ENCODE measurements around the gene TNFSF11.

The TNFSF11 gene

DNA sequence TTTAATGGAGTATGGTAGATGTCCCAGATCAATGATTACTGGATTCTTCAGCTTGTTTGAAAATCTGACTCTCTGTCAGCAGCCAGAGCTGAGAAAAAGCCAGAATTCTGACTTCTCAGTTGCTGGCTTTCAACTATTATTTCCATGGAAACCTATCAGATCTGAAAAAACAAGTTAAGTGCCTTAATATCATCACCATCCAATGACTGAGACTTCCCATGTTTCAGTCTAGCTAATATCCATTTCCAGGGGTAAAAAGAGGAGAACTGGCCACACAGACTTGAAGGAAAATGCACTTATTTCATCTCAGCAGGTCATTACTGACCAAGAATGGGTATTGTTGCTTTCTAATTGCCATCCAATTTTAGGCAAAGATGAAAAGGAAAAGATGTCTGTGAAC, 75.2 kb downstream of the TNFSF11 start:
- no peaks in the 10 kb centered on the region for H3K36me3 Mint-ChIP-seq
- H3K4me1 Mint-ChIP-seq (ENCODE audit: low read depth) = no peaks in the 10 kb centered on the region
- no peak overlapping the region for H3K27ac Mint-ChIP-seq
- H3K4me3 Mint-ChIP-seq = no peak overlapping the region
- H3K27me3 Mint-ChIP-seq = peaks cover 13% of the 10 kb centered on the region
- no peaks in the 10 kb centered on the region for H3K9me3 Mint-ChIP-seq (ENCODE audit: low read depth)

DNA sequence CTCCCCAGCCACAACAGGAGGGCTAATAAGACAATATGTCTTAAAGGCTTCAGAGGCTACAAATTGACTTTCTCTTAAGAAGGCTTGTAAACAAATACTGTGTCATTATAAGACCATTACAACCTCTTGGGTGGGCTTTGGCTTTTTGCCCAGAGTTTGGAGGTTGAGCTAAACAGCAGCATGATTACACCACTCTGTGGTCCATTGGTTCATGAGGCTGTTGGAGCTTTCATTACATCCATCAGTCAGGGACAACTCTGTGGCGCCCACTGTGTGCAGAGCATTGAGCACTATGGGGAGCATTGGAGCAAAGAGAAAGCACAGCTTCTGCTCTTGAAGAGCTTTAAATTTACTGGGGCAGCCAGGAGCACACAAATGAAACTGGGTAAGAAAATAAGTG, 75.9 kb downstream of the TNFSF11 start:
- no peaks in the 10 kb centered on the region for H3K9me3 Mint-ChIP-seq (ENCODE audit: low read depth)
- no peaks in the 10 kb centered on the region for H3K4me1 Mint-ChIP-seq (ENCODE audit: low read depth)
- no peaks in the 10 kb centered on the region for H3K36me3 Mint-ChIP-seq
- no peak overlapping the region for H3K4me3 Mint-ChIP-seq
- peaks cover 13% of the 10 kb centered on the region for H3K27me3 Mint-ChIP-seq
- no peak overlapping the region for H3K27ac Mint-ChIP-seq

DNA sequence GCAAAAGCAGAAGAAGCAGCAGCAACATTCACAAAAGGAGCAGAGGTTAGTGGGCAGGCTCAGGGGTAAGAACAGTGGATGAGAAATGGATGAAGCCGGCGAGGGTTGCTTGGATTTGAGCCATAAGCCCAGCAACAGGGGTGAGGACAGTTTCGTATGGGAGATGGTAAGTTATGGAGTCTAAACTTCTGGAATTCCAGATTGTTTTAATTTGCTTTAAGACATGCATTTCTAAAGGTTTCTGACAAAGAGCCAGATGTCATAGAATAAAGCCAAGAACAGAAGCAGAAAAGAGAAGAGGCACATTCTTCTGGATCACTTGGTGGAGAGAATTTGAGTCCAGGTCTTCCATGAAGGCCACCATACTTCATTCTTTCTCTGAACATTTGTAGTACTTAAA, 76.6 kb downstream of the TNFSF11 start:
- H3K36me3 Mint-ChIP-seq = no peaks in the 10 kb centered on the region
- H3K27ac Mint-ChIP-seq = no peak overlapping the region
- H3K4me1 Mint-ChIP-seq (ENCODE audit: low read depth) = no peaks in the 10 kb centered on the region
- no peak overlapping the region for H3K4me3 Mint-ChIP-seq
- H3K9me3 Mint-ChIP-seq (ENCODE audit: low read depth) = no peaks in the 10 kb centered on the region
- H3K27me3 Mint-ChIP-seq = peaks cover 13% of the 10 kb centered on the region

DNA sequence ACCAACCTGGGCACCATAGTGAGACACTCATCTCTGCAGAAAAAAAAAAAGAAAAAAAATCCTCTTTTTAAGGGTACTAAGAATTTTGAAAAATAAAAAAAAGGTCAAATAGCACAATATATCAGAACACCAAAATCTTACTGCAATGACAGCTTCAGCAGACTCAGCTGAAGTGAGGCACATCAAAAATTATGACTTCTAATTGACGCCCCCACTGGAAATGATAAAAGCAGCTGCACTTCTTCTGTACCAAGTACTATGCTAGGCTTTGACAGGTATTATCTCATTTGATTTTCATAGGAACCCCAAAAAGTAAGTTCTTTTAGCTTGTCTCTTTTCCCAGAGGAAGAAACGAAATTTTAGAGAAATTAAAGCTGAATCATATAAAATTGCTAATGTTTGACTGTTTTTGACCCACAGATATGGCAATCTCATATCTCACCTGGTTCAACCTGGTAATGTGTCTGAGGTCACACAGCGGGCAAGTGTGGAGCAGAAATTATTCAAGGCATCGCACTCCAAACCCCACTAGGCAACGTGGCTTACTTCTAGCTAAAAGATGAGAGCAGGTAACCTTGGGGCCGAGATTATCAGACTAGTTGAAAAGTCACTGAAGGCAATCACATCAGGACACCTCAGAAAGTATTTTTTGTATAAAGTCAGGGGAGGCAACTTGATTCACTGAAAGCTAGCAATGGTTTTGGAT, 78.1 kb downstream of the TNFSF11 start:
- H3K27ac Mint-ChIP-seq = no peak overlapping the region
- H3K9me3 Mint-ChIP-seq (ENCODE audit: low read depth) = no peaks in the 10 kb centered on the region
- H3K36me3 Mint-ChIP-seq = no peaks in the 10 kb centered on the region
- no peaks in the 10 kb centered on the region for H3K4me1 Mint-ChIP-seq (ENCODE audit: low read depth)
- H3K4me3 Mint-ChIP-seq = no peak overlapping the region
- H3K27me3 Mint-ChIP-seq = peaks cover 16% of the 10 kb centered on the region

- Mint-ChIP-seq H3K4me3 (no peak overlapping the region), H3K9me3 (ENCODE audit: low read depth) (no peaks in the 10 kb centered on the region), H3K4me1 (ENCODE audit: low read depth) (no peaks in the 10 kb centered on the region), H3K36me3 (no peaks in the 10 kb centered on the region), H3K27ac (no peak overlapping the region), H3K27me3 (peaks cover 20% of the 10 kb centered on the region)
These were observed 78.9 kb downstream of the TNFSF11 start for GRCh38 chr13:42652642-42653415.

- Mint-ChIP-seq H3K27me3 (peaks cover 23% of the 10 kb centered on the region), H3K4me1 (ENCODE audit: low read depth) (no peaks in the 10 kb centered on the region), H3K9me3 (ENCODE audit: low read depth) (no peaks in the 10 kb centered on the region), H3K36me3 (no peaks in the 10 kb centered on the region), H3K4me3 (no peak overlapping the region), H3K27ac (no peak overlapping the region)
These were observed 79.7 kb downstream of the TNFSF11 start for GRCh38 chr13:42653679-42654078.

DNA sequence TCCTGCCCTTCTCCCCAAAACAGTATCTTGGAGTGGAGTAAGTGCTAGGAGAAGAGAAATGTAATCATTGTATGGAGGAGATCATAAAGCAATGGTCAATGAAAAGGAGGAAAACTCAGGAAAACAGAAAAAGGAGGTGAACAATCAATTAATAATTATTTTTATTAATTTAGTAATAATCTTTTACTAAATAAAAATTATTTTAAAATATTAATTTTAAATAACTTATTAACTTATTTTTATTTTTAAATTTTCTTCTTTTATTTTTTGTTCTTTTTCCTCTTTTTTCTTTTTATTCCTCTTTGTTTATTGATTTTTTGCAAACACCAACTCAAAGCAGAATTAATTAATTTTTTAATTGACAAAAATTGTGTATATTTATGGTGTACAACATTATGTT, 80.3 kb downstream of the TNFSF11 start:
- H3K9me3 Mint-ChIP-seq (ENCODE audit: low read depth) = no peaks in the 10 kb centered on the region
- no peaks in the 10 kb centered on the region for H3K36me3 Mint-ChIP-seq
- no peak overlapping the region for H3K4me3 Mint-ChIP-seq
- peaks cover 24% of the 10 kb centered on the region for H3K27me3 Mint-ChIP-seq
- no peak overlapping the region for H3K27ac Mint-ChIP-seq
- no peaks in the 10 kb centered on the region for H3K4me1 Mint-ChIP-seq (ENCODE audit: low read depth)

DNA sequence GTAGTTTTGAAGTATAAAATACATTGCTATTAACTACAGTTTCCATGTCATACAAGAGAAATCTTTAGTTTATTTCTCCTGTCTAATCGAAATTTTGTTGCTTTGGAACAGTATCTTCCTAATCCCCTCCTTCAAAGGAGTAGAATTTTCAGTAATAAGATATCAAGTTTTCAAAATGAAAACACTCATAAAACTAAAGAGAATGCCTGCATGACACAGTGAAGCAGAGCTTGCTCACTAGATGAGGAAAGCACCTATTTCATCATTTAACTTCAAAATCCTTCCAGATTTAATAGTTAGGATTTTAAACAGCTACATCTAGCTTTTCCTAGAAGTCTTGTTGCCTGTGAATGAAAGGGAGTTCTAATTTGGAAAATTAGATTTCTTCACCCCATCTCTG, 80.8 kb downstream of the TNFSF11 start:
- Mint-ChIP-seq H3K4me3 (no peak overlapping the region), H3K27me3 (peaks cover 24% of the 10 kb centered on the region), H3K4me1 (ENCODE audit: low read depth) (no peaks in the 10 kb centered on the region), H3K36me3 (no peaks in the 10 kb centered on the region), H3K9me3 (ENCODE audit: low read depth) (no peaks in the 10 kb centered on the region), H3K27ac (no peak overlapping the region)

GRCh38 chr13:42656161-42656560, 82.2 kb downstream of the TNFSF11 start:
- H3K4me3 Mint-ChIP-seq = no peak overlapping the region
- H3K9me3 Mint-ChIP-seq (ENCODE audit: low read depth) = no peaks in the 10 kb centered on the region
- no peaks in the 10 kb centered on the region for H3K36me3 Mint-ChIP-seq
- no peaks in the 10 kb centered on the region for H3K4me1 Mint-ChIP-seq (ENCODE audit: low read depth)
- H3K27me3 Mint-ChIP-seq = peaks cover 32% of the 10 kb centered on the region
- H3K27ac Mint-ChIP-seq = no peak overlapping the region

DNA sequence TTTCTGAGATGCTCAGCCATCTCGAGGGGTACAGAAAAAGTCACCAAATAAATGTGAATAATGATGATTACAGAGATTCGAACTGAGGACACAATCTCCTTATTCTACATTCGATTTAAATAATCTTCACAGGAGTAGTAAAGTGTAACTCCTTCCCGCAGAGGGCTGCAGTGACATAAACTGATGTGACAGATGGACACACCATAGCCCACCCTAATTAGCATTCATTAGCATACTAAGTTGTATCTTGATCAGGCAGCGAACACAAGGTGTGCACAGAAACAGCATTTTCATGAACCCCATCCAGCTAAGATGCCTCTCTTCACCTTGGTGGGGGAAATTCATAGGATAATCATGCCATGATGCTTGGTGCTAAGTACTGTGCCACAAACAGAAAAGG, 83.0 kb downstream of the TNFSF11 start:
- H3K36me3 Mint-ChIP-seq = no peaks in the 10 kb centered on the region
- H3K4me3 Mint-ChIP-seq = no peak overlapping the region
- H3K4me1 Mint-ChIP-seq (ENCODE audit: low read depth) = no peaks in the 10 kb centered on the region
- H3K27ac Mint-ChIP-seq = no peak overlapping the region
- H3K27me3 Mint-ChIP-seq = peaks cover 34% of the 10 kb centered on the region
- H3K9me3 Mint-ChIP-seq (ENCODE audit: low read depth) = no peaks in the 10 kb centered on the region

All from activated naive CD8-positive, alpha-beta T cell (primary cell).